OCI-LY7 (cell line): ENCODE data around the gene OR2B2. TPM values are rescaled to one million over a fixed set of nuclear protein-coding genes. Genes with fewer than 3 reads are reported as not detected.
A peak's percentile ranks its signal among the peaks of the same experiment; 100 is the strongest.

Experiments used
- BruUV-seq: library from RNA; stranded (reverse); fragments of 400-500 nt; replicated peaks from 2 replicates; lab custom pipeline; 2021; lab: Mats Ljungman, UMichigan
- CTCF ChIA-PET: fragments of 300-600 bp; sonication (Branson Sonifier 250); formaldehyde crosslinking; loops from one replicate; lab custom pipeline; 2022; ENCODE audit warnings: antibody characterized with exemption; ENCODE audit not compliant: unreplicated experiment; lab: Charles Lee
- POLR2A ChIA-PET: fragments of 300-600 bp; sonication (Branson Sonifier 250); formaldehyde crosslinking; loops from one replicate; lab custom pipeline; 2022; ENCODE audit warnings: antibody characterized with exemption; lab: Charles Lee
- DNase-seq: peaks from one replicate; pipeline ENCODE4 v3.0.0-alpha.2; 2015; ENCODE audit warnings: low spot score
- H2AFZ ChIP-seq: fragments of 200-600 bp; sonication (generic), shearing (Covaris generic); 2 replicates; pipeline ENCODE4 v1.6.1; 2014; ENCODE audit warnings: mild to moderate bottlenecking, antibody characterized with exemption, low read length, moderate library complexity
- H3K27ac ChIP-seq: fragments of 200-600 bp; sonication (generic); 2 replicates; pipeline ENCODE4 v1.5.1; 2014; ENCODE audit warnings: mixed run types, low read depth, mild to moderate bottlenecking, moderate library complexity, low read length, inconsistent platforms; ENCODE audit not compliant: poor library complexity, severe bottlenecking
- H3K36me3 ChIP-seq: fragments of 200-600 bp; sonication (generic); 2 replicates; pipeline ENCODE4 v1.6.1; 2014; ENCODE audit warnings: mild to moderate bottlenecking, antibody characterized with exemption, low read length, moderate library complexity, mixed read lengths; ENCODE audit not compliant: insufficient read depth
- H3K4me1 ChIP-seq: fragments of 200-600 bp; sonication (generic); 2 replicates; pipeline ENCODE4 v1.5.1; 2014; ENCODE audit warnings: mild to moderate bottlenecking, low read length; ENCODE audit not compliant: insufficient read depth, poor library complexity, severe bottlenecking
- H3K4me2 ChIP-seq: fragments of 200-600 bp; sonication (generic); 2 replicates; pipeline ENCODE4 v1.6.1; 2014; ENCODE audit warnings: mild to moderate bottlenecking, low read length
- H3K4me3 ChIP-seq: fragments of 200-600 bp; sonication (generic); 2 replicates; pipeline ENCODE4 v1.5.1; 2014; ENCODE audit warnings: mild to moderate bottlenecking, low read depth, low read length; ENCODE audit not compliant: poor library complexity, severe bottlenecking
- H3K79me2 ChIP-seq: fragments of 200-600 bp; sonication (generic); 2 replicates; pipeline ENCODE4 v1.6.1; 2016; ENCODE audit warnings: low read depth, mild to moderate bottlenecking, low read length, moderate library complexity, mixed read lengths; ENCODE audit not compliant: insufficient read depth
- H3K9me2 ChIP-seq: fragments of 200-600 bp; sonication (generic); 2 replicates; pipeline ENCODE4 v1.6.1; 2016; ENCODE audit warnings: mild to moderate bottlenecking, low read length, mixed read lengths; ENCODE audit not compliant: insufficient read depth
- H3K9me3 ChIP-seq: fragments of 200-600 bp; sonication (generic); 2 replicates; pipeline ENCODE4 v1.6.1; 2014; ENCODE audit warnings: mild to moderate bottlenecking, mixed run types, low read length, mixed read lengths
- H4K20me1 ChIP-seq: fragments of 200-600 bp; sonication (generic); 2 replicates; pipeline ENCODE4 v1.6.1; 2014; ENCODE audit warnings: mild to moderate bottlenecking, antibody characterized with exemption, low read length, moderate library complexity, mixed read lengths; ENCODE audit not compliant: insufficient read depth
- EZH2phosphoT487 ChIP-seq: fragments of 200-600 bp; sonication (generic); IDR thresholded peaks from 2 replicates; pipeline ENCODE4 v1.6.1; 2018; ENCODE audit warnings: low read depth, borderline replicate concordance, mild to moderate bottlenecking, mixed run types, antibody characterized with exemption, low read length, moderate library complexity, mixed read lengths
- intact Hi-C: fragments of 100-400 bp; cut with micrococcal nuclease; formaldehyde crosslinking; loops from one replicate; pipeline ENCODE4 v1.10.0; 2022; ENCODE audit not compliant: unreplicated experiment
- total RNA-seq, 2 experiments: library from RNA; depleted of rRNA in 1 of 2; stranded (reverse); fragments of >200 nt in 1 of 2; shearing (Covaris generic) in 1 of 2; gene quantifications; 2 replicates each; pipeline ENCODE4 v1.2.3, GENCODE V29; 2014 to 2022
- TF ChIP-seq, protein P1 (sequence below): fragments of 200-600 bp; sonication (generic); conservative IDR thresholded peaks from 2 replicates; pipeline ENCODE4 v1.5.1; 2014; ENCODE audit warnings: mild to moderate bottlenecking, antibody characterized with exemption, low read length, moderate library complexity, mixed read lengths

The OR2B2 gene
- total RNA-seq, 2 experiments from 2014 or later, result not detected

DNA sequence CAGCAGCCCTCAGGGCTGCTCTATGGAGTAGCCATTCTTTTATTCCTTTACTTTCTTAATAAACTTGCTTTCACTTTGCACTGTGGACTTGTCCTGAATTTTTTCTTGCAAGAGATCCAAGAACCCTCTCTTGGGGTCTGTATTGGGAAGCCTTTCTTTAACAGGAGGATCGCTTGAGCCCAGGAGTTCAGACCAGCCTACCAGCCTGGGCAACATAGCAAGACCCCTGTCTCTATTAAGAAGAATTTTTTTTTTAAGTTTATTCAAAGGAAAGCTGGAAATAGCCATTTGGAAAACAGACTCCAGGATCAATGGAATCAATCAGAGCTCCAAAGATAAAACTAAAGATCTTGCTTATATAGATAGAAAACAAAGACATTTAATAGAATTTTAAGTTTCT is 29.1 kb downstream of the OR2B2 start:
- Histone ChIP-seq H3K36me3 (no peaks in the 10 kb centered on the region), H3K4me2 (no peak overlapping the region), H2AFZ (no peak overlapping the region), H3K9me2 (no peaks in the 10 kb centered on the region), H3K9me3 (no peaks in the 10 kb centered on the region), H3K4me3 (no peak overlapping the region), H3K27ac (no peak overlapping the region), H4K20me1 (no peaks in the 10 kb centered on the region), H3K79me2 (no peaks in the 10 kb centered on the region), H3K4me1 (peaks cover 13% of the 10 kb centered on the region)
- intact Hi-C loops, result no loop called here
- no peak for TF ChIP-seq EZH2phosphoT487
- TF ChIP-seq, protein P1, sequence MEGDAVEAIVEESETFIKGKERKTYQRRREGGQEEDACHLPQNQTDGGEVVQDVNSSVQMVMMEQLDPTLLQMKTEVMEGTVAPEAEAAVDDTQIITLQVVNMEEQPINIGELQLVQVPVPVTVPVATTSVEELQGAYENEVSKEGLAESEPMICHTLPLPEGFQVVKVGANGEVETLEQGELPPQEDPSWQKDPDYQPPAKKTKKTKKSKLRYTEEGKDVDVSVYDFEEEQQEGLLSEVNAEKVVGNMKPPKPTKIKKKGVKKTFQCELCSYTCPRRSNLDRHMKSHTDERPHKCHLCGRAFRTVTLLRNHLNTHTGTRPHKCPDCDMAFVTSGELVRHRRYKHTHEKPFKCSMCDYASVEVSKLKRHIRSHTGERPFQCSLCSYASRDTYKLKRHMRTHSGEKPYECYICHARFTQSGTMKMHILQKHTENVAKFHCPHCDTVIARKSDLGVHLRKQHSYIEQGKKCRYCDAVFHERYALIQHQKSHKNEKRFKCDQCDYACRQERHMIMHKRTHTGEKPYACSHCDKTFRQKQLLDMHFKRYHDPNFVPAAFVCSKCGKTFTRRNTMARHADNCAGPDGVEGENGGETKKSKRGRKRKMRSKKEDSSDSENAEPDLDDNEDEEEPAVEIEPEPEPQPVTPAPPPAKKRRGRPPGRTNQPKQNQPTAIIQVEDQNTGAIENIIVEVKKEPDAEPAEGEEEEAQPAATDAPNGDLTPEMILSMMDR, result no peak
- no peak for DNase-seq
- BruUV-seq, result no TSS peak
- CTCF ChIA-PET, result no interaction called here
- POLR2A ChIA-PET, result interaction anchor here (0.6 to 3.0 kb wide), 6 partner anchors 10 to 70 kb away, joined by 6 to 21 read pairs (median 8); a partner anchor contains a TSS

DNA sequence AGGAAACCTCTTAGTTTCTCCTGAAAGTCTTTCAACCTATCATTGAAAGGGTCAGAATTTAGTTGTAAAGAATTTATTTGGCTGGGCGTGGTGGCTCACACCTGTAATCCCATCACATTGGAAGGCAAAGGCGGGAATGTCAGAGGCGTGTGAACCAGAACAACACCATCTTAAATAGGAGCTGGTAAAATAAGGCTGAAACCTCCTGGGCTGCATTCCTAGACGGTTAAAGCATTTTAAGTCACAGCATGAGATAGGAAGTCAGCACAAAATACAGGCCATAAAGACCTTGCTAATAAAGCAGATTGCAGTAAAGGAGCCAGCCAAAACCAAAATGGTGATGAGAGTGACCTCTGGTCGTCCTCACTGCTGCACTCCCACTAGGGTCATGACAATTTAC is 29.6 kb downstream of the OR2B2 start:
- DNase-seq, result no peak
- ChIA-PET CTCF (no interaction called here), POLR2A (interaction anchor here (0.8 to 2.6 kb wide), 3 partner anchors 9 to 17 kb away, joined by 4 to 21 read pairs (median 7); a partner anchor contains a TSS)
- Histone ChIP-seq H3K4me2 (no peak overlapping the region), H3K9me2 (no peaks in the 10 kb centered on the region), H3K36me3 (no peaks in the 10 kb centered on the region), H2AFZ (no peak overlapping the region), H3K4me1 (peaks cover 8% of the 10 kb centered on the region), H3K27ac (peak overlapping the region; percentile 30), H3K79me2 (no peaks in the 10 kb centered on the region), H3K4me3 (no peak overlapping the region), H3K9me3 (no peaks in the 10 kb centered on the region), H4K20me1 (no peaks in the 10 kb centered on the region)
- intact Hi-C loops, result no loop called here
- no TSS peak for BruUV-seq
- TF ChIP-seq, protein P1, result no peak
- no peak for TF ChIP-seq EZH2phosphoT487

DNA sequence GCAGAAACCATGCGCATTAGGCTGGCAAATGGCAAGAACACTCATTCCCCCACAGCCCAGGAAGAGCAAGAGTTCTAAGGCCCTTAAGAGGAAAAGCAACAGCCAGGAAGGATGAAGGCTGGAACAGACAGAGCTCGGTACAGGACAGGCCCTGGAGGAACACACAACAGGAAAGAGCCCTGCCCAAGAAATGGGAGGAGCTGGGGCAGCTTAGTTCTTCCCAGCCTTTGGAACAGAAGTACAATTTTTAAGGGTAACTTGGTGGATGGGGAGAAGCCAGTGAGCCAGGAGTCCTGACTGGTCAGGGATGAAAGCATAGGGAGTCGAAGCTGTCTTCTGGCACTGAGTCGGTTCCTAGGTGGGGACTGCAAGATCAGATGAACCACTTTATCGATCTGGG is 32.4 kb downstream of the OR2B2 start:
- CTCF ChIA-PET, result no interaction called here
- POLR2A ChIA-PET, result interaction anchor here (0.9 to 3.6 kb wide), 4 partner anchors 9 to 16 kb away, joined by 3 to 29 read pairs (median 4); a partner anchor contains a TSS
- intact Hi-C loops, result no loop called here

More for the DNA sequence above, 32.4 kb downstream of the OR2B2 start:
- no peaks in the 10 kb centered on the region for H3K9me3 ChIP-seq
- no peak for TF ChIP-seq EZH2phosphoT487
- TF ChIP-seq, protein P1, result no peak
- H3K4me1 ChIP-seq, result peaks cover 5% of the 10 kb centered on the region
- H3K4me3 ChIP-seq, result no peak overlapping the region
- DNase-seq, result no peak
- H3K27ac ChIP-seq, result peak overlapping the region; percentile 22
- no TSS peak for BruUV-seq
- H3K4me2 ChIP-seq, result no peak overlapping the region
- no peaks in the 10 kb centered on the region for H3K36me3 ChIP-seq
- no peaks in the 10 kb centered on the region for H3K9me2 ChIP-seq
- H4K20me1 ChIP-seq, result no peaks in the 10 kb centered on the region
- no peak overlapping the region; the same call in 1 of the 2 replicates for H2AFZ ChIP-seq
- no peaks in the 10 kb centered on the region for H3K79me2 ChIP-seq
